ENCODE data around the gene CREB5. TPM values are rescaled to one million over a fixed set of nuclear protein-coding genes. Genes with fewer than 3 reads are reported as not detected.

The CREB5 gene
- total RNA-seq, 2 experiments from 2014 or later = 1.2 to 1.5 TPM

DNA sequence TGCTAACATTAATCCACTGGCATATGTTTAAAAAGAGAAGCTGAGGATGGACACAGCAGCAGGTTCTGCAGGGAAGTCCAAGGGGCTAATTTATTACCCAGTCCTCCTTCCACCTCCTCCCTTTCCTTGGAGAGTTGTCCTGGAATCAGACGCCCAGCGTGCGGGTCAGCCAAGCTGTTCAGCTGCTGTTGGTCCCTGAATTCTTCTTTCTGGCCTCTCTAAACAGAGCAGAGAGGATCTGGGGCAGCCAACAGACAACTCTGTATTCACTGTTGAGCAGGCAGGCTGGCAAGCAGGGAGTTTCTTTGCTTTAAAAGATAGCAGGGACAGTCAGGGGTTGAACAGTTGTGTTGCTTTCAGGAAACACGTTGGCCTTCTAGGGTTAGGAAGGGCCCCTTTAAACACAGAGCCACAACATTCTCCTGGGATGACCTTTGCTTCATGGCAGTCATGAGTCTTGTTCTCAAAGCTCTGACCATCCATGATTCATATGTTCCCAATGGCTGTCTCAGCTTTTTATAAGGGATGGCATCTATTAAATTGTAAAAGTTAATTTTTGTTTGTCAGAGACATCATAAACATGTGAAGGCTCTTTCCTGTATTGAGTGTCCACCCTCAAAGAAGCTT lies 217.0 kb downstream of the CREB5 start:
- CTCF ChIA-PET = no interaction called here
- H3K4me3 Mint-ChIP-seq = no peak overlapping the region
- H3K27me3 Mint-ChIP-seq = no peaks in the 10 kb centered on the region
- no peak for DNase-seq
- H3K27ac Mint-ChIP-seq = no peak overlapping the region
- no peaks in the 10 kb centered on the region for H3K9me3 Mint-ChIP-seq
- ATAC-seq = no peak
- no peaks in the 10 kb centered on the region for H3K4me1 Mint-ChIP-seq (ENCODE audit: low read depth)
- POLR2A ChIA-PET = no interaction called here
- TF ChIP-seq, protein P1, sequence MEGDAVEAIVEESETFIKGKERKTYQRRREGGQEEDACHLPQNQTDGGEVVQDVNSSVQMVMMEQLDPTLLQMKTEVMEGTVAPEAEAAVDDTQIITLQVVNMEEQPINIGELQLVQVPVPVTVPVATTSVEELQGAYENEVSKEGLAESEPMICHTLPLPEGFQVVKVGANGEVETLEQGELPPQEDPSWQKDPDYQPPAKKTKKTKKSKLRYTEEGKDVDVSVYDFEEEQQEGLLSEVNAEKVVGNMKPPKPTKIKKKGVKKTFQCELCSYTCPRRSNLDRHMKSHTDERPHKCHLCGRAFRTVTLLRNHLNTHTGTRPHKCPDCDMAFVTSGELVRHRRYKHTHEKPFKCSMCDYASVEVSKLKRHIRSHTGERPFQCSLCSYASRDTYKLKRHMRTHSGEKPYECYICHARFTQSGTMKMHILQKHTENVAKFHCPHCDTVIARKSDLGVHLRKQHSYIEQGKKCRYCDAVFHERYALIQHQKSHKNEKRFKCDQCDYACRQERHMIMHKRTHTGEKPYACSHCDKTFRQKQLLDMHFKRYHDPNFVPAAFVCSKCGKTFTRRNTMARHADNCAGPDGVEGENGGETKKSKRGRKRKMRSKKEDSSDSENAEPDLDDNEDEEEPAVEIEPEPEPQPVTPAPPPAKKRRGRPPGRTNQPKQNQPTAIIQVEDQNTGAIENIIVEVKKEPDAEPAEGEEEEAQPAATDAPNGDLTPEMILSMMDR (IDR thresholded peaks at IDR 0.05) = no peak
- H3K36me3 Mint-ChIP-seq (ENCODE audit: low read depth) = no peaks in the 10 kb centered on the region
- intact Hi-C loops (cut with micrococcal nuclease) = loop anchor here (5.0 kb wide), 1 partner anchor 242 kb away; no protein-coding TSS in a partner anchor

DNA sequence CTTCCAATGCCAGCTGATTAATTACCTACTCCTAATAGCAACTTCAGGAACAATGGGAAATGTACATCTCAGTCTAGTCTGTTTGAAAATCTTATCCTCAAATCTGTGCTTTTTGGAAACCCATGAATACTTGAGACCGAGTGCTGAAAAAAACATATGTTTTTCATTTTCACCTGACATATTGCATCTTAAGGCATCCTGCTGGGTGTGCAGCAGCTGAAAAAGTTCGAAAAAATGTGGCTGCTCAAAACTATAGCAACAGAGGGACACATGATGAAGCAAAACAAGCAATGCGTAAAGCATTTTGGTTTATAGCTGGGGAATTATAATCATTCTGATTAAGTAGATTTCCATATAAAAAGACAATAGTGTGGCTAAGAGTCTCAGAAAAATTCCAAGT lies 218.0 kb downstream of the CREB5 start:
- intact Hi-C loops (cut with micrococcal nuclease) = no loop called here
- TF ChIP-seq, protein P1 (IDR thresholded peaks at IDR 0.05) = no peak

DNA sequence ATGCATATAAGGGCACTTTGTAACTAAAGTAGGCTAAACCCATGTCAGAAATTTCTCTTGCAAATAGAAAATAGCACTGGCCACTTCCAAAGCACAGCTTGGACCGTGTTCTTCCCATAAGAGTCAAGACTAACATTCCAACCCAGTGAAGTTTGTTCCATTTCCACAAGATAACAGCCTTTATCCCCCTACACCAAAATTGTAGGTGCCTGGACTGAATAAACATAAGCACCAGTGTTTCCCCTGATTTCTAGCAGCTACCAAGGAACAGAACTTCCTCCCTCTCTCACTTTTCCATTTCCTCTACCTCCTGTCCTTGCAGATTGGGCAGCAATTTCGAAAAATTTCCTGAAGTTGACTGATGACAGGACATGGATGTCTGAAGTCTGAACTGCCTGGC lies 219.7 kb downstream of the CREB5 start:
- Mint-ChIP-seq H3K4me1 (ENCODE audit: low read depth) (no peaks in the 10 kb centered on the region), H3K9me3 (no peaks in the 10 kb centered on the region), H3K27me3 (no peaks in the 10 kb centered on the region), H3K27ac (no peak overlapping the region), H3K36me3 (ENCODE audit: low read depth) (no peaks in the 10 kb centered on the region), H3K4me3 (no peak overlapping the region)
- ChIA-PET POLR2A (no interaction called here), CTCF (interaction anchor here (1.1 kb wide), 1 partner anchor 334 kb away, joined by 3 read pairs; no protein-coding TSS in a partner anchor)
- intact Hi-C loops (cut with micrococcal nuclease) = no loop called here
- DNase-seq = no peak
- TF ChIP-seq, protein P1 (IDR thresholded peaks at IDR 0.05) = no peak
- no peak for ATAC-seq

More for the DNA sequence above, 218.0 kb downstream of the CREB5 start:
- Mint-ChIP-seq H3K4me1 (ENCODE audit: low read depth) (no peaks in the 10 kb centered on the region), H3K27ac (no peak overlapping the region), H3K36me3 (ENCODE audit: low read depth) (no peaks in the 10 kb centered on the region), H3K9me3 (no peaks in the 10 kb centered on the region), H3K27me3 (no peaks in the 10 kb centered on the region), H3K4me3 (no peak overlapping the region)
- CTCF ChIA-PET = no interaction called here
- ATAC-seq (no peak), DNase-seq (no peak)
- POLR2A ChIA-PET = no interaction called here

DNA sequence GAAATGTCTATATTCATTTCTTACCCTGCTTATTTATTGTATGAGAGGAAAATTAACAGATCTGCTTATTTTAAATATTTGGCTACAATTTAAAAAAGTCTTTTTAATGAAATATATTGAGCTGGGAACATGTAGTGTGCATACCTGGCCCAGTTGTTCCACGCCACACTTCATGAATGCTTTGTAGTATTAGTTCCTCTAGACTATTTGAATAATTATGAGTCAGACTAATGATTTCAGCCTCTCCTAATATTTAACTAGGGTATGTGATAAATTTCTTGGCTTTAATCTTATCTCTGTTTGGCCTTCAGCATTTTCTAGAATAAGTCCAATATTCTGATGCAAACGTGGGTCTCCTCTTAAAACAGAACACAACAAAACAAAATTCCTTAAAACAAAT lies 226.6 kb downstream of the CREB5 start:
- Mint-ChIP-seq H3K27me3 (no peaks in the 10 kb centered on the region), H3K36me3 (ENCODE audit: low read depth) (no peaks in the 10 kb centered on the region), H3K9me3 (no peaks in the 10 kb centered on the region), H3K4me3 (no peak overlapping the region), H3K4me1 (ENCODE audit: low read depth) (no peaks in the 10 kb centered on the region), H3K27ac (no peak overlapping the region)
- intact Hi-C loops (cut with micrococcal nuclease) = no loop called here
- CTCF ChIA-PET = interaction anchor here (1.2 kb wide), 1 partner anchor 153 kb away, joined by 3 read pairs; no protein-coding TSS in a partner anchor
- POLR2A ChIA-PET = no interaction called here
- TF ChIP-seq, protein P1 (IDR thresholded peaks at IDR 0.05) = no peak
- DNase-seq (no peak), ATAC-seq (no peak)

DNA sequence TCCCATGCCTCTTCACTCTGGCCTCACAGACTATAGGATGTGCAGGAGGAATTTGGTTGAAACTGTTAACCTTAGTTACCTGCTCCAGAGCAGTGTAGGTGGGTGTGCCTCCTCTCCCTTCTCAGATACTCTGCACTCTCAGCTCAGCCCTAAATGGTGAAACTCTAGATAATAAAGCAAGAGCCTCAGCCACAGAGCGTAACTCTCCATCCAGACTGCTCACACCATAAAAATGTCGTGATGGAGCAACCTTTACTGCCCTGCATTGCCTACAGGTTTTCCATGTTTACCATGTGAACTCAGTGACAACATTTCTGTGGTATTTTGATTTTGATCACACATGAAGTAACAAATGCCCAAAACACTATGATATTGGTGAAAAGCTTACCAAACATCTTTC lies 227.7 kb downstream of the CREB5 start:
- TF ChIP-seq, protein P1 (IDR thresholded peaks at IDR 0.05) = no peak
- H3K4me1 Mint-ChIP-seq (ENCODE audit: low read depth) = no peaks in the 10 kb centered on the region
- no peaks in the 10 kb centered on the region for H3K27me3 Mint-ChIP-seq
- H3K4me3 Mint-ChIP-seq = no peak overlapping the region
- no peak overlapping the region for H3K27ac Mint-ChIP-seq
- H3K9me3 Mint-ChIP-seq = no peaks in the 10 kb centered on the region
- intact Hi-C loops (cut with micrococcal nuclease) = no loop called here
- DNase-seq = no peak
- H3K36me3 Mint-ChIP-seq (ENCODE audit: low read depth) = no peaks in the 10 kb centered on the region
- CTCF ChIA-PET = interaction anchor here (1.2 kb wide), 1 partner anchor 154 kb away, joined by 3 read pairs; no protein-coding TSS in a partner anchor
- POLR2A ChIA-PET = no interaction called here
- no peak for ATAC-seq
